Heart right ventricle (tissue), 16 donors: ENCODE data around the gene UNC5C. TPM values are rescaled to one million over a fixed set of nuclear protein-coding genes. Genes with fewer than 3 reads are reported as not detected.

ENCODE experiments used
- ATAC-seq, 8 donors: fragments of 200-7000 bp; cut with Tn5 transposase; one replicate each; pipeline ENCODE4 v1.9.1; 2020; ENCODE audit warnings: mild to moderate bottlenecking in 8 of 8, moderate library complexity in 8 of 8, moderate number of reproducible peaks in 1 of 8
- DNase-seq, 2 donors: peaks; one replicate each; pipeline ENCODE4 v3.0.0-alpha.2; 2020
- H3K27ac ChIP-seq, 10 donors: fragments of 200-600 bp; sonication (generic) in 2 of 10; one replicate each; pipeline versions ENCODE4 v1.5.0 to v1.8.0; 2020 to 2022; ENCODE audit warnings: mild to moderate bottlenecking in 3 of 10
- H3K27me3 ChIP-seq, 7 donors: fragments of 200-600 bp; one replicate each; pipeline ENCODE4 v1.8.0; 2021 to 2022; ENCODE audit warnings: mild to moderate bottlenecking in 2 of 7
- H3K36me3 ChIP-seq, 9 donors: fragments of 200-600 bp; sonication (generic) in 1 of 9; one replicate each; pipeline versions ENCODE4 v1.5.0 to v1.8.0; 2020 to 2022; ENCODE audit warnings: mild to moderate bottlenecking in 2 of 9
- H3K4me1 ChIP-seq, 9 donors: fragments of 200-600 bp; sonication (generic) in 1 of 9; one replicate each; pipeline versions ENCODE4 v1.5.0 to v1.8.0; 2020 to 2022; ENCODE audit warnings: mild to moderate bottlenecking in 4 of 9
- H3K4me3 ChIP-seq, 10 donors: fragments of 200-600 bp; sonication (generic) in 2 of 10; one replicate each; pipeline versions ENCODE4 v1.5.0 to v1.8.0; 2020 to 2022; ENCODE audit warnings: mild to moderate bottlenecking in 7 of 10, moderate library complexity in 2 of 10
- H3K9me3 ChIP-seq, 11 donors: fragments of 200-600 bp in 10 of 11; sonication (generic) in 2 of 11; one replicate each; pipeline versions ENCODE4 v1.5.0 to v1.8.0; 2013 to 2022; ENCODE audit warnings: mild to moderate bottlenecking in 2 of 11, control low read depth in 1 of 11, moderate library complexity in 1 of 11
- WGBS, 2 donors: extraction: QIAGEN DNeasy Blood & Tissue Kit; methylation state at CpG; one replicate each; pipeline ENCODE4 v1.1.7; 2013; ENCODE audit warnings: inconsistent platforms in 1 of 2; 5-methylcytosine and 5-hydroxymethylcytosine counted together
- intact Hi-C, 10 donors: fragments of 100-400 bp; cut with DNase I; formaldehyde crosslinking; loops; one replicate each; pipeline versions ENCODE4 v1.11.1 to v1.14.2; 2022
- polyA plus RNA-seq, 2 donors: library from polyadenylated mRNA; stranded (reverse); fragments of 200-250 nt; gene quantifications; one replicate each; pipeline ENCODE4 v1.2.3, GENCODE V29; 2013
- total RNA-seq, 10 donors: library from RNA; stranded (reverse); fragmentation: NEBNext Ultra II Directional in 3 of 10; extraction: Animal tissue kit (Norgen Biotek cat#: 25700) in 3 of 10; gene quantifications; one replicate each; pipeline versions ENCODE4 v1.2.1 to v1.2.4, GENCODE V29; 2021 to 2023
- TF ChIP-seq, protein P1 (sequence below), 9 donors: fragments of 200-600 bp; sonication (generic) in 2 of 9; IDR thresholded peaks; one replicate each; pipeline versions ENCODE4 v1.5.0 to v1.8.0; 2021 to 2022; ENCODE audit warnings: antibody characterized with exemption in 9 of 9, mild to moderate bottlenecking in 5 of 9, moderate library complexity in 1 of 9
- donor health status: Arrhythmogenic right ventricular cardiomyopathy.
- donor health status: ischemic (EF 13 %, LVEDD 7.1; RV severe dilation, severe dysfunction).
- donor health status: healthy with polysubstance abuse.
- donor health status: DM: no; HTN: yes; CAD: no.
- donor health status: DM: no; HTN: no; CAD: no.
- donor health status: ischemic (EF 25% LVEDD 6.9; RV normal size, moderate dysfunction).
- donor health status: ischemic (EF 25% LVEDD 5.7; RV mildly dilated, moderate dysfunction).
- donor health status: healthy.
- donor health status: DM: yes; HTN: yes; CAD: no.
- donor health status: Ischemic cardiomyopathy.
- donor health status: ischemic (EF 35%, LVEDD 5.7; RV mildly dilated, moderate dysfunction).
- donor health status: nonischemic (EF 11% LVEDD 7.7; RV severe dilation, severe dysfunction).
- donor health status: DM: yes; HTN: yes; CAD: no.
- donor health status: PGD.
- donor health status: ischemic (EF 29% LVEDD 5.4; RV normal size, mild dysfunction).
- donor health status: nonischemic (EF 23%, LVEDD 6.1; RV moderate dilation, normal function).

UNC5C gene
- total and polyA plus RNA-seq, 12 donors = 0.44 to 3.2 (median 1.5) TPM

- ATAC-seq (no peak), DNase-seq (no peak)
- H3K36me3 ChIP-seq = no peaks in the 10 kb centered on the region
- TF ChIP-seq, protein P1, sequence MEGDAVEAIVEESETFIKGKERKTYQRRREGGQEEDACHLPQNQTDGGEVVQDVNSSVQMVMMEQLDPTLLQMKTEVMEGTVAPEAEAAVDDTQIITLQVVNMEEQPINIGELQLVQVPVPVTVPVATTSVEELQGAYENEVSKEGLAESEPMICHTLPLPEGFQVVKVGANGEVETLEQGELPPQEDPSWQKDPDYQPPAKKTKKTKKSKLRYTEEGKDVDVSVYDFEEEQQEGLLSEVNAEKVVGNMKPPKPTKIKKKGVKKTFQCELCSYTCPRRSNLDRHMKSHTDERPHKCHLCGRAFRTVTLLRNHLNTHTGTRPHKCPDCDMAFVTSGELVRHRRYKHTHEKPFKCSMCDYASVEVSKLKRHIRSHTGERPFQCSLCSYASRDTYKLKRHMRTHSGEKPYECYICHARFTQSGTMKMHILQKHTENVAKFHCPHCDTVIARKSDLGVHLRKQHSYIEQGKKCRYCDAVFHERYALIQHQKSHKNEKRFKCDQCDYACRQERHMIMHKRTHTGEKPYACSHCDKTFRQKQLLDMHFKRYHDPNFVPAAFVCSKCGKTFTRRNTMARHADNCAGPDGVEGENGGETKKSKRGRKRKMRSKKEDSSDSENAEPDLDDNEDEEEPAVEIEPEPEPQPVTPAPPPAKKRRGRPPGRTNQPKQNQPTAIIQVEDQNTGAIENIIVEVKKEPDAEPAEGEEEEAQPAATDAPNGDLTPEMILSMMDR (IDR thresholded peaks at IDR 0.05) = no peak
- H3K9me3 ChIP-seq = no peaks in the 10 kb centered on the region
- H3K27me3 ChIP-seq = peaks cover 0 to 5% (median 0%) of the 10 kb centered on the region in 7 donors
- H3K4me3 ChIP-seq = no peak overlapping the region
- no peak overlapping the region for H3K27ac ChIP-seq
- H3K4me1 ChIP-seq = no peaks in the 10 kb centered on the region
- 84 to 85% methylated on average over 12 of the region's 12 CpGs for WGBS, 2 donors
- intact Hi-C loops = loop anchor here in 3 of 10 donors (5.0 to 10.0 kb wide), 2 partner anchors 383 to 875 kb away; partner anchors contain the start of gene UNC5C (in 2 of the 3)
Measured at GRCh38 chr4:95161781-95162469, 386.8 kb downstream of the UNC5C start.

DNA sequence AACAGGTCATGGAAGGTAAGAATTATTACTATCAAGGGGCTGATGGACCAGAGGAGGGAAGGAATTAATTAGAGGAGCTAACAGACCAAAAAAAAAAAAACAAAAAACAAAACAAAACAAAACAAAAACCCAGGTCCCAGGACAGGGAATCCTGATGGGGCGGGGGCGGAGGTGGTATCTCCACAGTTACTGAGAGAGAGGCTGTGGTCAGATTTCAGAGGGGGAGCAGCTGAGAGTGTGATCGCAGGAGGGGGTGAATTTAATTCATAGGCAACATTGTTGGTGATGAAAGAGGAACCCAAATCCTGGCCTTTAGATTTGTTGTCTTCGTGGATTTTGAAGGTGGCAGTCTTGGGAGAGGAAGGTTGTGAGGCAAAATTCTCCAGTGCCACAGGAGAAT is 389.4 kb downstream of the UNC5C start:
- H3K27me3 ChIP-seq = peaks cover 0 to 5% (median 0%) of the 10 kb centered on the region in 7 donors
- no peaks in the 10 kb centered on the region for H3K36me3 ChIP-seq
- WGBS, 2 donors = 86% methylated on average over 4 of the region's 4 CpGs
- DNase-seq (no peak), ATAC-seq (no peak)
- H3K4me1 ChIP-seq = peaks cover 0 to 4% (median 0%) of the 10 kb centered on the region in 9 donors
- TF ChIP-seq, protein P1 (IDR thresholded peaks at IDR 0.05) = no peak
- no peaks in the 10 kb centered on the region for H3K9me3 ChIP-seq
- no peak overlapping the region for H3K4me3 ChIP-seq
- no peak overlapping the region for H3K27ac ChIP-seq
- intact Hi-C loops = no loop called here

DNA sequence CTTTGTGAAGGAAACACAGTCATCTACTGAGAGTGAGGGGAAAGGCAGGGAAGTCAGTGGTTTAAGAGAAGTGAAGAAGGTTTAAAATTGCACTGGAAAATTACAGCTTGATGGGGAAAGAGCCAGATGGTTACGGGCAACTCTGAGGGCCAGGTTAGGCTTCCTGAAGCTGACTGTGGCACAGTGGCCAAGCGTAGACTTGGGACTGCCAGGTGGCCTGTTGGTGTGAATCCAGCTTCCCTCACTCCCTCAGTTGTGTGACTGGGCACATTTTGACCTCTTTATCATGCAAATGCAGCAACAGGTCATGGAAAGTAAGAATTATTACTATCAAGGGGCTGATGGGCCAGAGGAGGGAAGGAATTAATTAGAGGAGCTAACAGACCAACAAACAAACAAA is 390.1 kb downstream of the UNC5C start:
- DNase-seq = no peak
- TF ChIP-seq, protein P1 (IDR thresholded peaks at IDR 0.05) = no peak
- Histone ChIP-seq H3K4me3 (no peak overlapping the region), H3K27me3 (no peaks in the 10 kb centered on the region), H3K27ac (no peak overlapping the region), H3K4me1 (peaks cover 0 to 4% (median 0%) of the 10 kb centered on the region in 9 donors), H3K36me3 (no peaks in the 10 kb centered on the region), H3K9me3 (no peaks in the 10 kb centered on the region)
- ATAC-seq = no peak
- intact Hi-C loops = no loop called here
- WGBS, 2 donors = 92 to 98% methylated on average over 2 of the region's 2 CpGs

GRCh38 chr4:95158045-95158444 is 390.7 kb downstream of the UNC5C start:
- 88 to 93% methylated on average over 2 of the region's 2 CpGs for WGBS, 2 donors
- Histone ChIP-seq H3K27ac (no peak overlapping the region), H3K36me3 (no peaks in the 10 kb centered on the region), H3K9me3 (no peaks in the 10 kb centered on the region), H3K4me1 (peaks cover 0 to 4% (median 0%) of the 10 kb centered on the region in 9 donors), H3K4me3 (no peak overlapping the region), H3K27me3 (no peaks in the 10 kb centered on the region)
- DNase-seq (no peak), ATAC-seq (no peak)
- TF ChIP-seq, protein P1 (IDR thresholded peaks at IDR 0.05) = no peak
- intact Hi-C loops = no loop called here
